HG03575 (cell line): ENCODE results near the gene TNPO1.
"Not testable (repeated sequence)": the region's sequence is repeated elsewhere in the genome, so short reads cannot be mapped to it uniquely, and the experiment has no call there.

Experiments
- ATAC-seq: cut with Tn5 transposase; IDR thresholded peaks from one replicate; pipeline ENCODE4 v1.9.1; 2021; ENCODE audit not compliant: unreplicated experiment, insufficient number of reproducible peaks, low FRiP score; ENCODE audit errors: extremely low read depth

Gene TNPO1

GRCh38 chr5:72816284-72817075 lies at the start of gene TNPO1:
TSS of gene TNPO1 (plus strand) at chr5:72816661. CDS start at chr5:72816738, 77 bp downstream.
- ATAC-seq, result peak; percentile 61

- ATAC-seq, result no peak
These were observed 49.0 kb upstream of the TNPO1 start for GRCh38 chr5:72767289-72768010.

- ATAC-seq, result no peak
These were observed 46.2 kb upstream of the TNPO1 start for GRCh38 chr5:72770266-72770665.

GRCh38 chr5:72776684-72777083 lies 39.8 kb upstream of the TNPO1 start:
- no peak for ATAC-seq

- ATAC-seq, result no peak
These were observed 36.9 kb upstream of the TNPO1 start for GRCh38 chr5:72779520-72779919.

GRCh38 chr5:72783354-72783753 lies 33.1 kb upstream of the TNPO1 start:
- ATAC-seq, result no peak

- no peak for ATAC-seq
These were observed 32.3 kb upstream of the TNPO1 start for GRCh38 chr5:72784129-72784528.

GRCh38 chr5:72785801-72786200 lies 30.7 kb upstream of the TNPO1 start:
- ATAC-seq, result no peak

- no peak for ATAC-seq
These were observed 29.8 kb upstream of the TNPO1 start for GRCh38 chr5:72786676-72787075.

GRCh38 chr5:72788866-72789505 lies 27.5 kb upstream of the TNPO1 start:
- ATAC-seq, result no peak

GRCh38 chr5:72790186-72790585 lies 26.3 kb upstream of the TNPO1 start:
- no peak for ATAC-seq

- not testable (repeated sequence) for ATAC-seq
These were observed 23.8 kb upstream of the TNPO1 start for GRCh38 chr5:72792662-72793061.

- ATAC-seq, result no peak
These were observed 20.5 kb upstream of the TNPO1 start for GRCh38 chr5:72796001-72796400.

- ATAC-seq, result no peak
These were observed 16.7 kb upstream of the TNPO1 start for GRCh38 chr5:72799721-72800120.

- ATAC-seq, result not testable (repeated sequence)
These were observed 7.8 kb upstream of the TNPO1 start for GRCh38 chr5:72808637-72809036.

- no peak for ATAC-seq
These were observed 4.6 kb upstream of the TNPO1 start for GRCh38 chr5:72811849-72812248.

GRCh38 chr5:72812488-72812887 lies 4.0 kb upstream of the TNPO1 start:
- ATAC-seq, result no peak

- no peak for ATAC-seq
These were observed 2.4 kb upstream of the TNPO1 start for GRCh38 chr5:72814104-72814503.

- ATAC-seq, result no peak
These were observed 1.6 kb upstream of the TNPO1 start for GRCh38 chr5:72814864-72815263.
